ENCODE measurements around the gene ITPA. TPM values are rescaled to one million over a fixed set of nuclear protein-coding genes. Genes with fewer than 3 reads are reported as not detected.
A peak's percentile ranks its signal among the peaks of the same experiment; 100 is the strongest.

ITPA gene
- 10 to 100 TPM; 35.1 to 35.7 TPM for total RNA-seq

DNA sequence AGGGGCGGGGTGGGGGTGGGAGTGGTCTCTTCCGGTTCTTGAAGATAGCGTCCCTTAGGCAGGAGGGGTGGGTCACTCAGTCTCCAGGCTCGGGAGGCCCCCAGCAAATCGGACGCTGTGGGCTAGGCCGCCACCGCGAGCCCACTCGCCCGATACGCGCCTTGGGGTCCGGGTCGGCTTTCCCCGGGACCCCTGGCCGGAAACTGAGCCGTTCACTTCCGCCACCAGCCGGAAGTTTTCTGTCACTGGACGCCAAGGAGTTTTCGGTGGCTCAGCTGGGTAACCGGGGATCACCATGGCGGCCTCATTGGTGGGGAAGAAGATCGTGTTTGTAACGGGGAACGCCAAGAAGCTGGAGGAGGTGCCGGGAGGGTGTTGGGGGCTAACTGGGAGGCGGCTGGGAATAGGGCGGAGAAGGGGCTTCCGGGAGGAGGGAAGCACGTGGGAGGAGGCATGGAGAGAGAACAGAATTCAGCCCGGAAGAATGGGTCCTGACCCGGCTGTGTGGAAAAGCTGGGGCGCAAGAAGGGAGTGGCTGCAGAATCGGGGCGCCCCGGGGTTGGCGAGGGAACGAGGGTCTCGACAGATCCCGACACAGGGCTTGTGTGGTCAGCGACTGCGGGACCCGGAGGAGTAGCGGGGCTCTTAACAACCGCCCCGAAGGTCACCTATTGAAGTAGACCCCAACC, at the start of gene ITPA:
Gene ITPA, plus strand, starts transcription at position 242 of the 689 bp plus-strand sequence. Its CDS starts 54 bp downstream, at position 296.
- ATAC-seq (ENCODE audit: insufficient number of reproducible peaks, low FRiP score, low read depth) (no peak), DNase-seq (ENCODE audit: low spot score) (no peak)
- H3K4me3 ChIP-seq, result peak within 1 kb of the TSS; percentile 95
- H3K9me3 ChIP-seq, result no peaks in the 10 kb centered on the region
- no peaks in the 10 kb centered on the region for H3K36me3 ChIP-seq
- peak within 1 kb of the TSS; percentile 78 to 81 for H3K27ac ChIP-seq
- H3K4me1 ChIP-seq (ENCODE audit: control insufficient read depth in 1 of 2, low read depth in 2 of 2), result peaks cover 8 to 17% of the 10 kb centered on the region in 2 donors
- no peaks in the 10 kb centered on the region for H3K27me3 ChIP-seq (replicated peaks; ENCODE audit: insufficient read depth)
- TF ChIP-seq CTCF (IDR thresholded peaks at IDR 0.05), result no peak

DNA sequence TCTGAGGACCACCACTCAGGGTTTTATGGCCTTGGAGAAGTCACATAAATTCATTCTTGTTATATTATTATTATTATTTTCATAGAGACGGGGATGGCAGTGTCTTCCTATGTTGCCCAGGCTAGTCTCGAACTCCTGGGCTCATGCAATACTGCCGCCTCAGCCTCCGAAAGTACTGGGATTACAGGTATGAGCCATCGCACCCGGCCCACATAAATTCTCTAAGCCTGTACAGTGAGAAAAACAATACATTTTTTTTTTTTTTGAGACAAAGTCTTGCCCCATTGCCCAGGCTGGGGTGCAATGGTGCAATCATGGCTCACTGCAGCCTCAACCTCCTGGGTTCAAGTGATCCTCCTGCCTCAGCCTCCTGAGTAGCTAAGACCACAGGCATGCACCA, 48.9 kb upstream of the ITPA start:
- Histone ChIP-seq H3K4me1 (ENCODE audit: control insufficient read depth in 1 of 2, low read depth in 2 of 2) (peaks cover 15 to 40% of the 10 kb centered on the region in 2 donors), H3K27ac (no peak overlapping the region), H3K27me3 (replicated peaks; ENCODE audit: insufficient read depth) (no peaks in the 10 kb centered on the region), H3K4me3 (peak overlapping the region; percentile 99), H3K9me3 (no peaks in the 10 kb centered on the region), H3K36me3 (no peaks in the 10 kb centered on the region)
- TF ChIP-seq CTCF (IDR thresholded peaks at IDR 0.05), result no peak
- ATAC-seq (ENCODE audit: insufficient number of reproducible peaks, low FRiP score, low read depth) (no peak), DNase-seq (ENCODE audit: low spot score) (no peak)

GRCh38 chr20:3161316-3162079, 47.8 kb upstream of the ITPA start:
- no peak overlapping the region for H3K27ac ChIP-seq
- no peaks in the 10 kb centered on the region for H3K9me3 ChIP-seq
- no peak overlapping the region for H3K4me3 ChIP-seq
- DNase-seq (ENCODE audit: low spot score) (no peak), ATAC-seq (ENCODE audit: insufficient number of reproducible peaks, low FRiP score, low read depth) (no peak)
- H3K36me3 ChIP-seq, result no peaks in the 10 kb centered on the region
- peaks cover 15 to 29% of the 10 kb centered on the region in 2 donors for H3K4me1 ChIP-seq (ENCODE audit: control insufficient read depth in 1 of 2, low read depth in 2 of 2)
- no peaks in the 10 kb centered on the region for H3K27me3 ChIP-seq (replicated peaks; ENCODE audit: insufficient read depth)
- TF ChIP-seq CTCF (IDR thresholded peaks at IDR 0.05), result no peak

DNA sequence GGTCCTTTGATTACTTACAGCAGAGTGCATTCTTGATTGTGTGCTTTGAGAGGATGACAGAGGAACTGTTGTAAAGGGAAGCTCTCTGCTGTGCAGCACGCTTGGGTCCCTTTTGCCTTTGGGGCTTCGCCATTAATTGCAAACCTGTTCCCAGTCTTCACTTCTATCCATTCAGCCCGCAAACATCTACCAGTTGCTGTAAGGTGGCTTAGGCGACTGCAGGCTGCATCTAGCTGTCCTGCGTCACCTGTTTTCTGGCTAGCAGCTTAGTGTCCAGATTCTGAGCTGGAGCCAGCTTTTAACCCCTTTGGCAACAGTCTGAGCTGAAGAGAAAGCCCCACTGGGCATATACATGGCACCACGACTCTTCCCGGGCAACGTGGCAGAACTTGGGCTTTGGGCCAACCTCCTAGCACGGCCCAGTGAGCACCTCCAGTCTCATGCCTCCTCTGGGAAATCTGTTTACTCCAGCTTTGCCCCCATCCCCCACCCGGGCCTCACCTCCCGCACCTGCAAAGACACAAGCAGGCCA, 47.2 kb upstream of the ITPA start:
- H3K27ac ChIP-seq, result no peak overlapping the region
- DNase-seq (ENCODE audit: low spot score) (no peak), ATAC-seq (ENCODE audit: insufficient number of reproducible peaks, low FRiP score, low read depth) (no peak)
- H3K4me3 ChIP-seq, result no peak overlapping the region
- no peak for TF ChIP-seq CTCF (IDR thresholded peaks at IDR 0.05)
- H3K27me3 ChIP-seq (replicated peaks; ENCODE audit: insufficient read depth), result no peaks in the 10 kb centered on the region
- H3K4me1 ChIP-seq (ENCODE audit: control insufficient read depth in 1 of 2, low read depth in 2 of 2), result peaks cover 12 to 23% of the 10 kb centered on the region in 2 donors
- no peaks in the 10 kb centered on the region for H3K36me3 ChIP-seq
- no peaks in the 10 kb centered on the region for H3K9me3 ChIP-seq

All from thoracic aorta (tissue), 2 donors.